HFF-Myc (cell line): ENCODE data around the gene CD44.

ENCODE experiments used
- DNase-seq: peaks from one replicate; pipeline ENCODE4 v3.0.0-alpha.2; 2011; ENCODE audit warnings: low read depth; ENCODE audit errors: extremely low read depth
- H3K4me3 ChIP-seq: replicated peaks from 2 replicates; pipeline ENCODE4 v1.5.1; 2011; ENCODE audit warnings: low read depth, mild to moderate bottlenecking, control low read depth, low read length
- CTCF ChIP-seq: IDR thresholded peaks from 2 replicates; pipeline ENCODE4 v1.5.1; 2012; ENCODE audit warnings: mild to moderate bottlenecking, low read depth, low read length, control low read depth; ENCODE audit errors: missing control alignments

Gene CD44

DNA sequence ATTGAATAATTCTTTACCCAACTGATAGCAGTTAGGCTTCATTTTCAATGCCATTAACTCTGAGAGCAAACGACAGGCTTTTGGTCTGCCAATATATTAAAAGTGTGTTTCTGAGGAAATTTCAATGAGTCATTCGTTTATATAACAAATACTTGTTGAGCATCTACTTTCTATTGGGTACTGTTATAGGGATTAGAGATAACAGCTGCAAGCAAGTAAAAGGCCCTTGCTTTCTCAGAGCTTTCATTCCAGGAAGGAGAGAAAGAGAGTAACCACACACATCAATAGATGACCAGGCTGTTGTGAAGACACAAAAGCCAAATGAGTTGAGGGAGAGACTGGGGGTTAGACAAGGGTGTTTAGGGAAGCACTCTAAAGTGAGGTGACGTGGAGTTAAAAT is 35.7 kb downstream of the CD44 start:
- H3K4me3 ChIP-seq: no peak overlapping the region
- DNase-seq: no peak
- TF ChIP-seq CTCF: no peak

DNA sequence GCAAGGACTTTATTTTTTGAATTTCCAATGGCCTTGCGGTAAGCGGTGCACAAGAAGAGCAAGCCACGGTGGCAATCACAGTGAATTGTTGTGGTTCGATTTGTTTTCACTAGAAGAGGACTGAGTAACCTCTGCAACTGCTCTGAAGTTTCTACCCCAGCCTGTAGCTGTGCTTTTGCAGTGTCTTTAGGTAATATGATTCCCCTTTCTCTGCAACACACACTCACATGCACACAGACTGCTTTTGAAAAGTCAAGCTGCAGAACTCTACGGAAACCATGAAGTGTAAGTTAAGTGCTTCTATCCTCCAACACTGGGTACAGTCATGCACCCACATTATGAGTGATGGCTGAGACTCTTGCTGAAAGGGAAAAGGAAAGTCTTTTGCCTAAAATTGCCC is 38.4 kb downstream of the CD44 start:
- no peak overlapping the region for H3K4me3 ChIP-seq
- no peak for DNase-seq
- no peak for TF ChIP-seq CTCF

DNA sequence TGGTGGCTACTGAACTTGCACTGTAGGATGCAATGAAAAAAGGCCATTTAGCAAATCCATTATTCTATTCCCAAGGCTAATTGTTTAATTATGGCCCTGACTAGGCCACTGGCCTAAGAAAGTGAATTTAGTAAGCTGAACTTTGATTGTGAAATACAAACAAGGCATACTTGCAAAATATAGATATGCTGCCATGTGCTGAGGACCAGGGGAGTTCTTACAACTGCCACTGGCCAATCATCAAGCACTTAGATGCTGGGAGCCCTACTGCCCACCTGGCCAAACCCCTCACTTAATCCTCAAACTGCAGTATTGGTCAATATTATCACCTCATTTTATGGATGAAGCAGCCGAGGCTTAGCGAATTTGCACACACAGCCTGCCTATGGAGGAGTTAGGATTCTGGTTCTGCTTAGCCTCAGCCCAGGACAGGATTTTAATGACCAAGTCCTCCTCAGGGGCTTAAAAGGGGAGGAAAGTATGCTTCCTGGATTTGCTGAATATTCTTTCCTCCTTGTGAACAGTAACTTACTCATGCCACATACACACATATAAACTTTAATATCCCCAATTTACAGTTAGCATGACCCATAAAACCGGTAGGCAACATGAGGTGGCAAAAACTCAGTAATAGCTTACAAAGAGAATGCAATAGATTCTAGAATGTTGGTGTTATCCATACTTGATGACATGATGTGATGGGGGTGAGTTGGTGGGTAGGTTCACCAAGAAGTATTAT is 39.3 kb downstream of the CD44 start:
- no peak overlapping the region for H3K4me3 ChIP-seq
- no peak for TF ChIP-seq CTCF
- no peak for DNase-seq

- no peak for DNase-seq
- H3K4me3 ChIP-seq: no peak overlapping the region
- no peak for TF ChIP-seq CTCF
These were observed 39.9 kb downstream of the CD44 start for GRCh38 chr11:35178873-35179272.

GRCh38 chr11:35179466-35180135 is 40.6 kb downstream of the CD44 start:
- no peak overlapping the region for H3K4me3 ChIP-seq
- no peak for TF ChIP-seq CTCF
- DNase-seq: no peak

- no peak for TF ChIP-seq CTCF
- no peak overlapping the region for H3K4me3 ChIP-seq
- no peak for DNase-seq
These were observed 41.6 kb downstream of the CD44 start for GRCh38 chr11:35180317-35181233.
